ENCODE data around the gene CRYGN.

- no peak for TF ChIP-seq CTCF (IDR thresholded peaks at IDR 0.05; ENCODE audit: low read depth, low read length, missing input control)
- no peak for TF ChIP-seq TAF1 (conservative IDR thresholded peaks at IDR 0.05)
- TF ChIP-seq, protein P1, sequence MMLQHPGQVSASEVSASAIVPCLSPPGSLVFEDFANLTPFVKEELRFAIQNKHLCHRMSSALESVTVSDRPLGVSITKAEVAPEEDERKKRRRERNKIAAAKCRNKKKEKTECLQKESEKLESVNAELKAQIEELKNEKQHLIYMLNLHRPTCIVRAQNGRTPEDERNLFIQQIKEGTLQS (IDR thresholded peaks at IDR 0.05): no peak
These were observed 50.7 kb downstream of the CRYGN start for GRCh38 chr7:151389096-151389767.

All from liver (tissue), 3 donors.